COR-L47 (cell line): ENCODE data around the gene PLEKHA8.

Experiments
- DNase-seq: peaks from one replicate; lab custom pipeline; 2025; lab: John Stamatoyannopoulos, UW

The PLEKHA8 gene

GRCh38 chr7:30146127-30146612, 118.0 kb downstream of the PLEKHA8 start:
- no peak for DNase-seq

DNA sequence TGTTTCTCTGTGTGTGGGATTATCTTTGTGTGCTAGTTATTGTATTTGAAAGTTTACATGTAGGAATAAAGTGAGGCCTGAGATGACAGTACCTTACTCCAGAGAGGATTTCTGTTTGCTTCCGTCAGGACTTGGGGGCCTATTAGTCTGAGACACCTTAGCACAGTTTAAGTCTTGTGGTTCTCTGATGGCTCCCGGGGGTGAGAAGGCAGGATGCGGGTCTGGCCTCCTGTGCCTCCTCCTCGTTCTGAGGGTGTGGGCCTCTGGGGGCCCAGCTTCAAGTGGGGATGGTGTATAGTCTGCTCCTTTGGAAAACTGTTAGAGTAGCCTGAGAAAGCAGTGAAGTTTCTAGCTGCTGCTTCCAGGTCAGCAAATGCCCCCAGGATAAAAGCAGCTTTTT, 119.0 kb downstream of the PLEKHA8 start:
- no peak for DNase-seq

- DNase-seq, result no peak
Observed at GRCh38 chr7:30147785-30148184, 119.6 kb downstream of the PLEKHA8 start.

DNA sequence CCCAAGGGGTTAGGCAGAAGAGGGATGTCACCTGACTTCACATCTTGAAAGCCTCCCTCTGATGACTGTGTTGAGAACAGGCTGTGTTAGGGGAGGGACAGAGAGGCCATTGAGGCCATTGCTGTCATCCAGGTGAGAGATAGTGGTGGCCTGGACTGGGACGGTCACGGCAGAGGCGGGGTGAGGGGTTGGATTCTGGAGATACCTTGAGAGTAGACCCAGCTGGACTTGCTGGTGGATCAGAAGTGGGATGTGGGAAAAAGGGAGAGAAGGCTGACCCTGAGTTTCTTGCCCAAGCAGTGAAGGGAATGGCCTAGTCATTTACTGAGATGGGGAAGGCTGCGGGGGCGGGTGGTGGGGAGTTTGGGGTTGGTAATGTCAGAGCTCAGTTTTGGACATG, 120.2 kb downstream of the PLEKHA8 start:
- no peak for DNase-seq

- no peak for DNase-seq
Observed at GRCh38 chr7:30148951-30149459, 120.8 kb downstream of the PLEKHA8 start.

- DNase-seq, result no peak
Observed at GRCh38 chr7:30149640-30150272, 121.5 kb downstream of the PLEKHA8 start.

DNA sequence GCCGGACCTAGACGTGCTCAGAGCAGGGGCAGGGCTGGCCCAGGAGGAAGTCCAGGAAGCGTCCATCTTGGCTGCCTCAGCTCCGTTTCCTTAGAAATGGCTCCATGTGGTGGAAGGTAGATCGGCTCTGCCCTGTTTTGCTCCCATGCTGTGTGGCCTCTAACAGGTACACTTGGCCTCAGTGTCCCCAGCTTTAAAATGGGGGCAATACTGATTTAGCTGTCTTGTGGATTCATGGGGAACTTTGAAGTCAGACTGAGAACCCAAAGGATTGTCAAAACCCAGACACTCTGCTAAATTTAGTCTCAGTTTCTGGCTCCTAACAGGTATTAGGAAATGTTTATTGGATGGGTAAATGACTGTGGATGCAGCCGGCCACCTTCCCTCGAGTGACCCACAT, 122.5 kb downstream of the PLEKHA8 start:
- no peak for DNase-seq

- no peak for DNase-seq
Observed at GRCh38 chr7:30154111-30154587, 125.9 kb downstream of the PLEKHA8 start.

GRCh38 chr7:30155481-30155880, 127.3 kb downstream of the PLEKHA8 start:
- DNase-seq, result no peak

DNA sequence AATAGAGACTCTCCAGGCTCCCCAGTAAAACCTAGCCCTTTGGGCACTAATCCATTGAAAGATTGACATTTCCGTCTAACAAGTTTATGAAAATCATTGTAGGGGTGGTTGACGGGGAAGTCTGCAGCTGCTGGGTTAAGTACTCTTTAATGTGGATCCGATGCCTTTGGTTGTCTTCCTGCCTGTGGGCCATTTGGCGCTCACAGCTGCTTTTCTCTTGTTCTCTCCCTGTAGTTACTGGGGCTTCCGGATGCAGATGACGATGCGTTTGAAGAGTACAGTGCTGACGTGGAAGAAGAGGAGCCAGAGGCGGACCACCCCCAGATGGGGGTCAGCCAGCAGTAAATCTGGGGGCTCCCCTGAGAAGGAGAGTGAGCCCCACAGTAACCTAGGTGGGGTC, 129.0 kb downstream of the PLEKHA8 start:
- no peak for DNase-seq

DNA sequence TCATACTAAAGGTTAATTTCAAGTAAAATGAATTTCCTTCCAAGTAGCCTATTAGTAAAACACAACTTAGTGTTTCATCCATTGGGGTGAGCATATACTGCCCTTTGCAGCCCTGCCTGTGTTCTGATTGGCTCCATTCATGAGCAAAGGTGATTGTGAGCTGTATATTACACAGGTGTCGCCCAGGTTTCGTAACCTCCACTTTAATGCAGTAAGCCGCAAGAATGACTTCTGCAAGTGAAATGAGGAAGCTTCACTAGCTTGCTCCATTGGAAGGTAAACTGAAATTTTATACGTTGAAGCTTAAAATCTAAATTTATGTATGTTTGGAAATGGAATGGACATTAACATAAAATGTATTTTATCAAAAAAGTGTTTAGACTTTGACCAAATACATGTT, 131.0 kb downstream of the PLEKHA8 start:
- DNase-seq, result no peak

GRCh38 chr7:30159698-30160143, 131.5 kb downstream of the PLEKHA8 start:
- DNase-seq, result no peak

- DNase-seq, result no peak
Observed at GRCh38 chr7:30160329-30160728, 132.1 kb downstream of the PLEKHA8 start.

- DNase-seq, result no peak
Observed at GRCh38 chr7:30162133-30162532, 133.9 kb downstream of the PLEKHA8 start.

DNA sequence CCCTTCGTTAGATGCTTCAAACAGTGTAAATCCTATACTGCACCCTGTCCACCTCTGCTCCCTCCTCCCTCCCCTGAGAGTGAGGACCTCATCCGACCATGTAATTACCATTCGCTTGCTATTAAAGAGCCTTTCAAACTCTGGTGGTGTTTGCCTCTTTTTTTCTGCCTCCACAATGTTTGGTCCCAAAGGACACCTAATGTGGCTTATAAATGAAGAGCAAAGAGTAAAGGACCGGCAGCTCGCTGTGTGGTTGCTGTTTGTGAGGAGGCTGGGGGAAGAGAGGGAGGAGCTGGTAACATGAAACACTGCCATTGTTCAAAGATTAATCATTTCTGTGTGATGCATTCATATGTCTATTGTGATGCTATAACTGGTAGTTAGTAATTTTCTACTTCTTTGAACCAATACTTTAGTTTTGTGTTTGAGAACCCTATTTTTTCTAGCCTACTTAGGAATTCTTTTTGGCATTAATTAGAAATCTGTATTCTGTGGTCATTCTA, 134.5 kb downstream of the PLEKHA8 start:
- peak; percentile 68 for DNase-seq

DNA sequence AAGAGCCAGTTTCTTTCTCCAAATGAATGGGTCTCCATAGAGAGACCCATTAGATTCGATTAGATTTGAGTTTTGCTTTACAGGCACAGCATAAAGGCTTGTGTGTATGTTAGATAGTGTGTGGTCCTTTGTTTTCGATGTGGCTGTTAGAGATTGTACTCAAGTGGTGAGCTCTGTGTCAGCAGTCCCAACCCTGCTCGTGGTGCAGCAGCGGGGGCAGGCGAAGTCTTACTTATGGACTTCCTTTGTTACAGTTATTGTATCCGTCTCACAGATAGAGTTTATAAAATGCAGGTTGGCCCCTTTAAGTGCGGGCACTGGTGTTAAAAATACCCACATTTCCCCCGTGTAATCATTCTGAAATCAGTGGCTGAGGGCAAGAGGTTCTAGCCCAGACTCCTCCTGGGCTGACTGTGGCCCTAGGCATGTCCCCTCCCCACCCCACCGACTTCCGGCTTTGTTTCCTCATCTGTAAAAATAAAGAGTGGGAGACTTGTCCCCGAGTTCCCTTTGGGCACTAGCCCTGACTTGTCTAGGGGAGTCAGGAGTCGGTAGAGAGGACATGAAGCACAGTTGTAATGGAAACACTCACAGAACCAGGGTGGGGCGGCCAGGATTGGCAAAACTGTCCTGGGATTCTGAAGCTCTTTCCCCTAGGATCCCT, 135.2 kb downstream of the PLEKHA8 start:
- DNase-seq, result peak; percentile 26

DNA sequence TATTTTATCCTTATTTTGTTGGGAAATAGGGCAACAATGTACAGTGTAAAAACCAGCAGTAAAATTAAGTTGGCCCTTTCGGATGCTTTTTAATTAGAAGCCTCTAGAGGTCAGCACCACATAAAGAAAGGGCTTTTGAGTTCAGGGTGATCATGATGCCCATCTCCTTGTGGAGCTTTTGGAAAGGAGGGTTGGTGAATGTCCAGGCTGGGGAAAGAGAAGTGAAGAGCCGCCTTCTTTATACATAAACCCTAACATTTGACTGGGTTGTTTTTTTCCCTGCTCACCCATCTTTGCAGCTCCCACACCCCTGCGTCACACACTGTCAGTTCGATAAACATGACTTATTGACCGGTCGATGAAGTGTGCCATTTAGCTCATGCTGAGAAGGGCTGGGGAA, 136.4 kb downstream of the PLEKHA8 start:
- peak; percentile 72 for DNase-seq

DNA sequence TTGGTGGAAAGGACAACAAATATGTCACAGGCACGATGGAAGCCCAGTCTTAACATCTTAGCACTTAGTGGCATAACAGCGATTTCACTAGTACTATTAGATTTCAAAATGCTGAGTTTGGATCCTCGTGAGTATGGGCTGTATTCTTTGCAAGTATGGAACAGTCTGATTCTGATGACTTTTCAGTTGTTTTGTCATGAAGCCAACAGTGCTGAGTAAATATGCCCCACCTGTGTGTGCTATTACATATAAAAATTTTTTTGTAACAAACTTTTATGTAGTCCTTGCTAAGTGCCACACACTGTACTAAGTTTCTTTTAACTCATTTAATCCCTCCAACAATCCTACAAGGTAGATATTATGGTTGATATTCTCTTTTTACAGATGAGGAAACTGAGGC, 137.4 kb downstream of the PLEKHA8 start:
- no peak for DNase-seq

- DNase-seq, result no peak
Observed at GRCh38 chr7:30166155-30166840, 138.1 kb downstream of the PLEKHA8 start.

DNA sequence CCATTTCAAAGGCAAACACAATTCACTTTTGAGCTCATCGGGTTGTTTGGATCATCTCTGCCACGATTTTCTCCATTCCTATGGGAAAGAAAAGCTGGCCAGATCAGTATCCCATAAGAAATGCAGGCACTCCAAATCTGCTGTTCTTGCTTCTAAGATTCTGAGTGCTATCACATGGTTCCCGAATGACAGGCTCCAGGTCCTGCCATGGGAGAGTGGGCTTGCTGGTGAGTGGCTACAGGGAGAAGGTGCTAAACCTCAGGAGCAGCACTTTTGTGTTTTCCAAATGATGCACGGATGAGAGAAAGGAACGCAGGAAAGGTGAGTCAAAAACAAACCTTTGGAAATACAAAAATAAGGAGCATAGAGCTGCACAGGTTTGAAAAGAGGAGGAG, 138.6 kb downstream of the PLEKHA8 start:
- no peak for DNase-seq

GRCh38 chr7:30167901-30168300, 139.7 kb downstream of the PLEKHA8 start:
- DNase-seq, result no peak

- DNase-seq, result no peak
Observed at GRCh38 chr7:30168835-30169573, 140.8 kb downstream of the PLEKHA8 start.
